ENCODE results near the gene CA14.

DNA sequence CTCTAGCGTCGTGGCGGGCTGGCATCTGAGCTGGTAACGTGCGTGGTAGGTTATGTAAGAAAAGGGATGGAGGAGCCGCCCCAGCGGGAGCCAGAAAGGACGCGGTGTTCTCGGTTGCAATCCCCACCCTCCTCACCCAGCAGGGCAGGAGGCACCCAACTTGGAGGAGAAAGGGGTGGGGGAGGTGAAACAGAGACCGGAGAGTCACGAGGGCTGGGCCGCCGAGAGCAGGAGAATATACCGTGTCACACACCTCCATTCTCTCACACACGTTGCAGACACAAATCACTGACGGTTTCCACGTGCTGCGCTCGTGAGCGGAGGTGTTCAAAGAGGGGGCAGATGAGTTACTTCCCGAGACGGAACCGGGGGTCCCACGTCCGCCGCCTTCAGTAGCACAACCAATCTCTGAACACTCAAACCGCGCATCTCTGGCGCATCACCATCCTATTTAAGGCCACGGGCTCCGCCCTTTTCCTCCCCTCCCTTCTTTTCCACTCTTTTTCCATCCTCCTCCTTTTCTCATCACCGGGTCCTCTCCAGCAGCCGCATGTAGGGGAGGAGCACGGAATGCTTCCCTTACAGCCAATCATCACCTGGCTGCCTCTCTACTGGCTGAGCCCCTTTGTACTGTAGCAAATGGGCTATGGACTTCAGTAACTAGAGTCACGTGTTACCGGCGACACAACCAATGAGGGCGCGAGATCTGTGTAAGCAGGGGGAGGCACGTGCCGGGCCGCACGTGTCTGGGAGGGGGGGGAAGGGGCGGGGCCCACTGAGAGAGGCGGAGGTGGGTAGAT, 24.4 kb downstream of the CA14 start, which contains the start of gene CIART:
- TF ChIP-seq, protein P1, sequence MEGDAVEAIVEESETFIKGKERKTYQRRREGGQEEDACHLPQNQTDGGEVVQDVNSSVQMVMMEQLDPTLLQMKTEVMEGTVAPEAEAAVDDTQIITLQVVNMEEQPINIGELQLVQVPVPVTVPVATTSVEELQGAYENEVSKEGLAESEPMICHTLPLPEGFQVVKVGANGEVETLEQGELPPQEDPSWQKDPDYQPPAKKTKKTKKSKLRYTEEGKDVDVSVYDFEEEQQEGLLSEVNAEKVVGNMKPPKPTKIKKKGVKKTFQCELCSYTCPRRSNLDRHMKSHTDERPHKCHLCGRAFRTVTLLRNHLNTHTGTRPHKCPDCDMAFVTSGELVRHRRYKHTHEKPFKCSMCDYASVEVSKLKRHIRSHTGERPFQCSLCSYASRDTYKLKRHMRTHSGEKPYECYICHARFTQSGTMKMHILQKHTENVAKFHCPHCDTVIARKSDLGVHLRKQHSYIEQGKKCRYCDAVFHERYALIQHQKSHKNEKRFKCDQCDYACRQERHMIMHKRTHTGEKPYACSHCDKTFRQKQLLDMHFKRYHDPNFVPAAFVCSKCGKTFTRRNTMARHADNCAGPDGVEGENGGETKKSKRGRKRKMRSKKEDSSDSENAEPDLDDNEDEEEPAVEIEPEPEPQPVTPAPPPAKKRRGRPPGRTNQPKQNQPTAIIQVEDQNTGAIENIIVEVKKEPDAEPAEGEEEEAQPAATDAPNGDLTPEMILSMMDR (conservative IDR thresholded peaks at IDR 0.05; ENCODE audit: low read depth, low read length), result no peak
- TF ChIP-seq EZH2 (IDR thresholded peaks at IDR 0.05; ENCODE audit: low read length, unreplicated experiment), result no peak
